SK-N-SH treated with all-trans-retinoic acid at 6 μM for 48 hours (cell line): ENCODE data around the gene DYNC2I2.

ENCODE experiments used
- ATAC-seq: fragments of 200-7000 bp; cut with Tn5 transposase; 3 replicates; pipeline ENCODE4 v1.9.1; 2020; ENCODE audit warnings: mild to moderate bottlenecking, moderate library complexity
- ARNTL ChIP-seq: fragments of 450-650 bp; formaldehyde crosslinking; IDR thresholded peaks from 2 replicates; pipeline ENCODE4 v1.5.0; 2020; ENCODE audit warnings: low read depth, mild to moderate bottlenecking, moderate library complexity, borderline replicate concordance
- CSDC2 ChIP-seq: fragments of 250-450 bp; sonication (Bioruptor Pico); IDR thresholded peaks from 2 replicates; pipeline ENCODE4 v1.5.0; 2020; ENCODE audit warnings: mild to moderate bottlenecking, moderate library complexity
- CSRNP3 ChIP-seq: fragments of 250-450 bp; sonication (Bioruptor Pico); IDR thresholded peaks from 2 replicates; pipeline ENCODE4 v1.5.1; 2021; ENCODE audit warnings: mild to moderate bottlenecking, moderate library complexity
- ESRRG ChIP-seq: fragments of 250-450 bp; sonication (Bioruptor Pico); IDR thresholded peaks from 2 replicates; pipeline ENCODE4 v1.6.1; 2021; ENCODE audit warnings: mild to moderate bottlenecking
- GLIS3 ChIP-seq: fragments of 250-450 bp; sonication (Bioruptor Pico); IDR thresholded peaks from 2 replicates; pipeline ENCODE4 v1.5.0; 2020; ENCODE audit warnings: mild to moderate bottlenecking, moderate library complexity
- ISL1 ChIP-seq: fragments of 250-450 bp; sonication (Bioruptor Pico); IDR thresholded peaks from 2 replicates; pipeline ENCODE4 v2.1.2; 2022; ENCODE audit warnings: mild to moderate bottlenecking, moderate library complexity
- PPARA ChIP-seq: fragments of 250-450 bp; sonication (Bioruptor Pico); IDR thresholded peaks from 2 replicates; pipeline ENCODE4 v1.5.0; 2020; ENCODE audit warnings: mild to moderate bottlenecking, borderline replicate concordance
- RARB ChIP-seq: fragments of 250-450 bp; sonication (Bioruptor Pico); IDR thresholded peaks from 2 replicates; pipeline ENCODE4 v1.8.0; 2021; ENCODE audit warnings: mild to moderate bottlenecking, moderate library complexity
- SNAI2 ChIP-seq: fragments of 250-450 bp; sonication (Bioruptor Pico); IDR thresholded peaks from 2 replicates; pipeline ENCODE4 v1.5.0; 2020; ENCODE audit warnings: mild to moderate bottlenecking, moderate library complexity
- TCF4 ChIP-seq: fragments of 250-450 bp; sonication (Bioruptor Pico); IDR thresholded peaks from 2 replicates; pipeline ENCODE4 v1.8.0; 2021; ENCODE audit warnings: mild to moderate bottlenecking, moderate library complexity, borderline replicate concordance
- TOX ChIP-seq: fragments of 250-450 bp; sonication (Bioruptor Pico); IDR thresholded peaks from 2 replicates; pipeline ENCODE4 v1.8.0; 2021; ENCODE audit warnings: mild to moderate bottlenecking, moderate library complexity, borderline replicate concordance
- ZC3H10 ChIP-seq: fragments of 250-450 bp; sonication (Bioruptor Pico); IDR thresholded peaks from 2 replicates; pipeline ENCODE4 v1.5.1; 2021; ENCODE audit warnings: mild to moderate bottlenecking, moderate library complexity
- ZFP3 ChIP-seq: fragments of 250-450 bp; sonication (Bioruptor Pico); IDR thresholded peaks from 2 replicates; pipeline ENCODE4 v1.5.0; 2020; ENCODE audit warnings: mild to moderate bottlenecking, moderate library complexity
- ZFP30 ChIP-seq: fragments of 450-650 bp; formaldehyde crosslinking; IDR thresholded peaks from 2 replicates; pipeline ENCODE4 v1.5.0; 2022; ENCODE audit warnings: mild to moderate bottlenecking, moderate library complexity
- ZNF565 ChIP-seq: fragments of 450-650 bp; formaldehyde crosslinking; conservative IDR thresholded peaks from 2 replicates; pipeline ENCODE4 v1.5.0; 2020; ENCODE audit warnings: low read depth, mild to moderate bottlenecking, moderate library complexity
- ZNF70 ChIP-seq: fragments of 450-650 bp; formaldehyde crosslinking; IDR thresholded peaks from 2 replicates; pipeline ENCODE4 v1.5.0; 2020; ENCODE audit warnings: mild to moderate bottlenecking, moderate library complexity
- ZNF8 ChIP-seq: fragments of 450-650 bp; formaldehyde crosslinking; IDR thresholded peaks from 2 replicates; pipeline ENCODE4 v1.5.0; 2020; ENCODE audit warnings: mild to moderate bottlenecking, moderate library complexity
- TF ChIP-seq, protein P1 (sequence below): fragments of 250-450 bp; sonication (Bioruptor Pico); IDR thresholded peaks from 2 replicates; pipeline ENCODE4 v1.8.0; 2020; ENCODE audit warnings: mild to moderate bottlenecking, moderate library complexity, borderline replicate concordance
- TF ChIP-seq, protein P2 (sequence below): fragments of 250-450 bp; sonication (Bioruptor Pico); IDR thresholded peaks from 2 replicates; pipeline ENCODE4 v1.5.0; 2020; ENCODE audit warnings: mild to moderate bottlenecking, moderate library complexity
- TF ChIP-seq, protein P3 (sequence below): fragments of 250-450 bp; sonication (Bioruptor Pico); IDR thresholded peaks from 2 replicates; pipeline ENCODE4 v1.5.1; 2020; ENCODE audit warnings: low read depth, mild to moderate bottlenecking, moderate library complexity
- TF ChIP-seq, protein P4 (sequence below): fragments of 250-450 bp; sonication (Bioruptor Pico); IDR thresholded peaks from 2 replicates; pipeline ENCODE4 v1.8.0; 2021; ENCODE audit warnings: low read depth, mild to moderate bottlenecking, moderate library complexity, borderline replicate concordance

Gene DYNC2I2

GRCh38 chr9:128595471-128595870, 61.2 kb downstream of the DYNC2I2 start (continued):
- TF ChIP-seq TCF4 (CRISPR knock-in tag): no peak

DNA sequence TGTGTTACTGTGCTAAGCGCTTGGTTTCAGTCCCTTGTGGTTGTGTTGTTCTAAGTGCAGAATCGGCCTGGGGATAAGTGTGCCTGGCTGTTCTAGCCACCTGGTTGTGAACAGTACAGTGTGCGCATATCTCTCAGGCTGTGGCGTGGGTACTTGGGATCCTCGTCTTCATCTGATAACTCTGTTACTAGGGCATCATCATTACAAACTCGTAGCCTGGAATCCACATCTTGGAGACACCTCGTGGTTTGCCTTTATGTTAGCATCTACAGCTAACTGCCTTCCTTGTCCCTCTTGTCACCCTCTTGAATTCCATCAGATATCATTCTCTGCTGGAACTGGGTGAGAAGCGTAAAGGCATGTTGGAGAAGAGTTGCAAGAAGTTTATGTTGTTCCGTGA, 62.8 kb downstream of the DYNC2I2 start:
- ATAC-seq: no peak
- TF ChIP-seq CSDC2 (no peak), ISL1 (no peak), SNAI2 (CRISPR knock-in tag) (no peak), ZC3H10 (CRISPR knock-in tag) (no peak), PPARA (CRISPR knock-in tag) (no peak), TCF4 (CRISPR knock-in tag) (no peak), TOX (CRISPR knock-in tag) (no peak), ESRRG (CRISPR knock-in tag) (no peak), ZFP30 (CRISPR knock-in tag) (no peak)
- TF ChIP-seq, protein P1, sequence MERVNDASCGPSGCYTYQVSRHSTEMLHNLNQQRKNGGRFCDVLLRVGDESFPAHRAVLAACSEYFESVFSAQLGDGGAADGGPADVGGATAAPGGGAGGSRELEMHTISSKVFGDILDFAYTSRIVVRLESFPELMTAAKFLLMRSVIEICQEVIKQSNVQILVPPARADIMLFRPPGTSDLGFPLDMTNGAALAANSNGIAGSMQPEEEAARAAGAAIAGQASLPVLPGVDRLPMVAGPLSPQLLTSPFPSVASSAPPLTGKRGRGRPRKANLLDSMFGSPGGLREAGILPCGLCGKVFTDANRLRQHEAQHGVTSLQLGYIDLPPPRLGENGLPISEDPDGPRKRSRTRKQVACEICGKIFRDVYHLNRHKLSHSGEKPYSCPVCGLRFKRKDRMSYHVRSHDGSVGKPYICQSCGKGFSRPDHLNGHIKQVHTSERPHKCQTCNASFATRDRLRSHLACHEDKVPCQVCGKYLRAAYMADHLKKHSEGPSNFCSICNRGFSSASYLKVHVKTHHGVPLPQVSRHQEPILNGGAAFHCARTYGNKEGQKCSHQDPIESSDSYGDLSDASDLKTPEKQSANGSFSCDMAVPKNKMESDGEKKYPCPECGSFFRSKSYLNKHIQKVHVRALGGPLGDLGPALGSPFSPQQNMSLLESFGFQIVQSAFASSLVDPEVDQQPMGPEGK (CRISPR knock-in tag): no peak
- TF ChIP-seq, protein P2, sequence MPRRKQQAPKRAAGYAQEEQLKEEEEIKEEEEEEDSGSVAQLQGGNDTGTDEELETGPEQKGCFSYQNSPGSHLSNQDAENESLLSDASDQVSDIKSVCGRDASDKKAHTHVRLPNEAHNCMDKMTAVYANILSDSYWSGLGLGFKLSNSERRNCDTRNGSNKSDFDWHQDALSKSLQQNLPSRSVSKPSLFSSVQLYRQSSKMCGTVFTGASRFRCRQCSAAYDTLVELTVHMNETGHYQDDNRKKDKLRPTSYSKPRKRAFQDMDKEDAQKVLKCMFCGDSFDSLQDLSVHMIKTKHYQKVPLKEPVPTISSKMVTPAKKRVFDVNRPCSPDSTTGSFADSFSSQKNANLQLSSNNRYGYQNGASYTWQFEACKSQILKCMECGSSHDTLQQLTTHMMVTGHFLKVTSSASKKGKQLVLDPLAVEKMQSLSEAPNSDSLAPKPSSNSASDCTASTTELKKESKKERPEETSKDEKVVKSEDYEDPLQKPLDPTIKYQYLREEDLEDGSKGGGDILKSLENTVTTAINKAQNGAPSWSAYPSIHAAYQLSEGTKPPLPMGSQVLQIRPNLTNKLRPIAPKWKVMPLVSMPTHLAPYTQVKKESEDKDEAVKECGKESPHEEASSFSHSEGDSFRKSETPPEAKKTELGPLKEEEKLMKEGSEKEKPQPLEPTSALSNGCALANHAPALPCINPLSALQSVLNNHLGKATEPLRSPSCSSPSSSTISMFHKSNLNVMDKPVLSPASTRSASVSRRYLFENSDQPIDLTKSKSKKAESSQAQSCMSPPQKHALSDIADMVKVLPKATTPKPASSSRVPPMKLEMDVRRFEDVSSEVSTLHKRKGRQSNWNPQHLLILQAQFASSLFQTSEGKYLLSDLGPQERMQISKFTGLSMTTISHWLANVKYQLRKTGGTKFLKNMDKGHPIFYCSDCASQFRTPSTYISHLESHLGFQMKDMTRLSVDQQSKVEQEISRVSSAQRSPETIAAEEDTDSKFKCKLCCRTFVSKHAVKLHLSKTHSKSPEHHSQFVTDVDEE (CRISPR knock-in tag): no peak
- TF ChIP-seq, protein P3, sequence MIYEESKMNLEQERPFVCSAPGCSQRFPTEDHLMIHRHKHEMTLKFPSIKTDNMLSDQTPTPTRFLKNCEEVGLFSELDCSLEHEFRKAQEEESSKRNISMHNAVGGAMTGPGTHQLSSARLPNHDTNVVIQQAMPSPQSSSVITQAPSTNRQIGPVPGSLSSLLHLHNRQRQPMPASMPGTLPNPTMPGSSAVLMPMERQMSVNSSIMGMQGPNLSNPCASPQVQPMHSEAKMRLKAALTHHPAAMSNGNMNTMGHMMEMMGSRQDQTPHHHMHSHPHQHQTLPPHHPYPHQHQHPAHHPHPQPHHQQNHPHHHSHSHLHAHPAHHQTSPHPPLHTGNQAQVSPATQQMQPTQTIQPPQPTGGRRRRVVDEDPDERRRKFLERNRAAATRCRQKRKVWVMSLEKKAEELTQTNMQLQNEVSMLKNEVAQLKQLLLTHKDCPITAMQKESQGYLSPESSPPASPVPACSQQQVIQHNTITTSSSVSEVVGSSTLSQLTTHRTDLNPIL (CRISPR knock-in tag): no peak

DNA sequence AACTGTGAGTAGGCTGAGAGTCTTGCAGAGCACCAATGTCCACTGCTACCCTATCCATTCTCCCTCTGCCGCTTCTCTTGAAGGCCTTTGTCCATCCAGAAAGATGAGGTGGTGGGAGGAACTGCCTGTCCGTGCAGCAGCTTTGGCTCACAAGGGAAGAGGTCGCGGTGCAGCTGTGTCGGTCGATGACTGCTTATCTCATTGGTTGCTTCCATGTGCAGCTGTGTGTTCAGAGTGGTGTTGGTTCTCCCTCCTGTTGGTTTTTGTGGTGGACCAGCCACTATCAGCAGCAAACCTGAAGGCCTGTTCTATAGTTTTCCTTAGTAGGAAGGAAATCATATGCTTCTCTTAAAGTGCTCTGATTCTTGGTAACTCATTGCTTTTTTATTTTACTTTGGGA, 63.6 kb downstream of the DYNC2I2 start:
- no peak for ATAC-seq
- TF ChIP-seq ZFP30 (CRISPR knock-in tag): no peak
- TF ChIP-seq TOX (CRISPR knock-in tag): no peak
- no peak for TF ChIP-seq RARB (CRISPR knock-in tag)
- TF ChIP-seq ZNF565 (CRISPR knock-in tag): no peak
- TF ChIP-seq ZNF70: no peak
- no peak for TF ChIP-seq PPARA (CRISPR knock-in tag)
- TF ChIP-seq ESRRG (CRISPR knock-in tag): no peak
- TF ChIP-seq, protein P3 (CRISPR knock-in tag): no peak
- no peak for TF ChIP-seq CSRNP3 (CRISPR knock-in tag)
- no peak for TF ChIP-seq ISL1
- no peak for TF ChIP-seq GLIS3 (CRISPR knock-in tag)
- no peak for TF ChIP-seq ARNTL (CRISPR knock-in tag)
- no peak for TF ChIP-seq ZFP3
- TF ChIP-seq ZC3H10 (CRISPR knock-in tag): no peak
- TF ChIP-seq, protein P4, sequence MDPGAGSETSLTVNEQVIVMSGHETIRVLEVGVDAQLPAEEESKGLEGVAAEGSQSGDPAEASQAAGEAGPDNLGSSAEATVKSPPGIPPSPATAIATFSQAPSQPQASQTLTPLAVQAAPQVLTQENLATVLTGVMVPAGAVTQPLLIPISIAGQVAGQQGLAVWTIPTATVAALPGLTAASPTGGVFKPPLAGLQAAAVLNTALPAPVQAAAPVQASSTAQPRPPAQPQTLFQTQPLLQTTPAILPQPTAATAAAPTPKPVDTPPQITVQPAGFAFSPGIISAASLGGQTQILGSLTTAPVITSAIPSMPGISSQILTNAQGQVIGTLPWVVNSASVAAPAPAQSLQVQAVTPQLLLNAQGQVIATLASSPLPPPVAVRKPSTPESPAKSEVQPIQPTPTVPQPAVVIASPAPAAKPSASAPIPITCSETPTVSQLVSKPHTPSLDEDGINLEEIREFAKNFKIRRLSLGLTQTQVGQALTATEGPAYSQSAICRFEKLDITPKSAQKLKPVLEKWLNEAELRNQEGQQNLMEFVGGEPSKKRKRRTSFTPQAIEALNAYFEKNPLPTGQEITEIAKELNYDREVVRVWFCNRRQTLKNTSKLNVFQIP: no peak
- TF ChIP-seq, protein P2 (CRISPR knock-in tag): no peak
- no peak for TF ChIP-seq CSDC2
- no peak for TF ChIP-seq ZNF8
